Effector memory CD8-positive, alpha-beta T cell (primary cell): ENCODE measurements around the gene SH3RF2.
"Not testable (repeated sequence)": the region's sequence is repeated elsewhere in the genome, so short reads cannot be mapped to it uniquely, and the experiment has no call there.

Experiments
- ATAC-seq: fragments of 150-1000 bp; cut with Tn5 transposase; replicated peaks from 2 replicates; pipeline ENCODE4 v1.10.0; 2021; ENCODE audit warnings: mild to moderate bottlenecking, moderate library complexity
- DNase-seq, 3 experiments: peaks; one replicate each; pipeline ENCODE4 v3.0.0; 2021
- H3K27ac Mint-ChIP-seq, 2 donors: one replicate each; pipeline ENCODE4 v1.8.0; 2022; ENCODE audit warnings: mild to moderate bottlenecking in 2 of 2, mixed read lengths in 2 of 2, moderate library complexity in 2 of 2
- H3K27me3 Mint-ChIP-seq, 2 donors: one replicate each; pipeline ENCODE4 v1.8.0; 2022; ENCODE audit warnings: mixed read lengths in 2 of 2
- H3K36me3 Mint-ChIP-seq: one replicate; pipeline ENCODE4 v1.8.0; 2022; ENCODE audit warnings: mild to moderate bottlenecking, moderate library complexity, mixed read lengths; ENCODE audit not compliant: insufficient read depth
- H3K4me1 Mint-ChIP-seq, 2 donors: one replicate each; pipeline ENCODE4 v1.8.0; 2022; ENCODE audit warnings: low read depth in 2 of 2, mixed read lengths in 2 of 2
- H3K4me3 Mint-ChIP-seq, 2 donors: one replicate each; pipeline ENCODE4 v1.8.0; 2022; ENCODE audit warnings: mild to moderate bottlenecking in 2 of 2, mixed read lengths in 2 of 2, moderate library complexity in 2 of 2
- H3K9me3 Mint-ChIP-seq, 2 donors: one replicate each; pipeline ENCODE4 v1.8.0; 2022; ENCODE audit warnings: mixed read lengths in 2 of 2

SH3RF2 gene

GRCh38 chr5:145946112-145946861, 9.9 kb downstream of the SH3RF2 start:
- Mint-ChIP-seq H3K36me3 (no peaks in the 10 kb centered on the region), H3K9me3 (no peaks in the 10 kb centered on the region), H3K27ac (no peak overlapping the region), H3K4me3 (no peak overlapping the region), H3K27me3 (no peaks in the 10 kb centered on the region), H3K4me1 (peaks cover 0 to 2% of the 10 kb centered on the region in 2 donors)
- DNase-seq = no peak
- ATAC-seq = peak; percentile 83

- H3K9me3 Mint-ChIP-seq = no peaks in the 10 kb centered on the region
- H3K27me3 Mint-ChIP-seq = no peaks in the 10 kb centered on the region
- DNase-seq (no peak), ATAC-seq (peak; percentile 47)
- H3K4me3 Mint-ChIP-seq = no peak overlapping the region
- H3K27ac Mint-ChIP-seq = no peak overlapping the region
- no peaks in the 10 kb centered on the region for H3K36me3 Mint-ChIP-seq
- peaks cover 0 to 2% of the 10 kb centered on the region in 2 donors for H3K4me1 Mint-ChIP-seq
Measured at GRCh38 chr5:145947581-145947980, 11.2 kb downstream of the SH3RF2 start.

- no peak overlapping the region for H3K27ac Mint-ChIP-seq
- no peaks in the 10 kb centered on the region for H3K36me3 Mint-ChIP-seq
- H3K9me3 Mint-ChIP-seq = no peaks in the 10 kb centered on the region
- no peak overlapping the region for H3K4me3 Mint-ChIP-seq
- no peak for DNase-seq
- ATAC-seq = no peak
- peaks cover 0 to 2% of the 10 kb centered on the region in 2 donors for H3K4me1 Mint-ChIP-seq
- no peaks in the 10 kb centered on the region for H3K27me3 Mint-ChIP-seq
Measured at GRCh38 chr5:145948047-145948446, 11.7 kb downstream of the SH3RF2 start.

DNA sequence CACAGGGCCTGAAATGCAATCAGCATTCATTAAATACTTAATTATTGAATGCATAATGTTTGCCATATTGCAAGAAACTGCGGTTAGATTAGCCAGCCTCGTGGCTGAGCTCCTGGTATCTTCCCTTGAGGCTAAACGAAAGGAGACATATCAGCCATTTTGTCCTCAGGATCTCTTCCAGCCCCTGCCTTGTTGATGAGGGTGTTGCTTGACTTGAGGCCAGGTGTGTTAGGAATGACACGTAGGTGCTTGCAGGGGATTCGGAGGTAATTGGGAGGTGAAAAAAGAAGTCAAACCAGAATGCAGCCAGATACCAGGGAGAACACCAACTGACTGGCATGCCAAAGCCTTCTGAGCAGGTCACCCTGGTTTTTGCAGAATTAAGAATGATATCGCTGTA, 12.5 kb downstream of the SH3RF2 start:
- DNase-seq = no peak
- Mint-ChIP-seq H3K4me1 (peaks cover 0 to 2% of the 10 kb centered on the region in 2 donors), H3K4me3 (no peak overlapping the region), H3K27ac (no peak overlapping the region), H3K27me3 (no peaks in the 10 kb centered on the region), H3K9me3 (no peaks in the 10 kb centered on the region), H3K36me3 (no peaks in the 10 kb centered on the region)
- no peak for ATAC-seq

GRCh38 chr5:145949474-145949873, 13.1 kb downstream of the SH3RF2 start:
- Mint-ChIP-seq H3K4me1 (peaks cover 0 to 2% of the 10 kb centered on the region in 2 donors), H3K4me3 (no peak overlapping the region), H3K27me3 (peaks cover 0 to 3% of the 10 kb centered on the region in 2 donors), H3K36me3 (no peaks in the 10 kb centered on the region), H3K27ac (no peak overlapping the region), H3K9me3 (no peaks in the 10 kb centered on the region)
- DNase-seq (no peak), ATAC-seq (no peak)

- Mint-ChIP-seq H3K4me1 (no peaks in the 10 kb centered on the region), H3K9me3 (no peaks in the 10 kb centered on the region), H3K4me3 (no peak overlapping the region), H3K27me3 (peaks cover 9% of the 10 kb centered on the region in 2 donors), H3K27ac (no peak overlapping the region), H3K36me3 (no peaks in the 10 kb centered on the region)
- no peak for DNase-seq
- ATAC-seq = no peak
Measured at GRCh38 chr5:145951071-145951470, 14.7 kb downstream of the SH3RF2 start.

GRCh38 chr5:145953202-145953601, 16.8 kb downstream of the SH3RF2 start:
- Mint-ChIP-seq H3K36me3 (no peaks in the 10 kb centered on the region), H3K27ac (no peak overlapping the region), H3K9me3 (no peaks in the 10 kb centered on the region), H3K4me3 (no peak overlapping the region), H3K4me1 (no peaks in the 10 kb centered on the region), H3K27me3 (peaks cover 9% of the 10 kb centered on the region in 2 donors)
- DNase-seq (no peak), ATAC-seq (no peak)

GRCh38 chr5:145954140-145954539, 17.8 kb downstream of the SH3RF2 start:
- ATAC-seq, DNase-seq, H3K4me1 Mint-ChIP-seq, H3K27me3 Mint-ChIP-seq, H3K27ac Mint-ChIP-seq, H3K4me3 Mint-ChIP-seq, H3K36me3 Mint-ChIP-seq, H3K9me3 Mint-ChIP-seq: not testable (repeated sequence)

DNA sequence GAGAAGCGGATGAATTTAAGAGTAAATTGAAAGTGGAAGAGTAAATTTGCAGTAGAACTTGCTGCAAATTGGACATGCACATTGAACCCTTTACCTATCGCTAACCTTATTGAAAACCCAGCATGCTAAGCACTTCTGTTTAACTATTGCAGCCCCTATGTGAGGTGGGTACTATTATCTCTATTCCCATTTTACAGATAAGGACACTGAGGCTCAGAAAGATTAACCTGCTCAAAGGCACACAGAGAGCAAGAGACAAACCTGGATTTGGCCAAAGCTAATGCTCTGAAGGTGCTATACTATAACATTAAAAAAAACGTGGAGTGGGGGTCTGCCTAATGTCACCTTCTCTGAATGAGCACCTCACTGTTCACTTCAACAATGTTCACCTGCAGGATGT, 21.0 kb downstream of the SH3RF2 start:
- no peak for ATAC-seq
- Mint-ChIP-seq H3K4me3 (no peak overlapping the region), H3K36me3 (no peaks in the 10 kb centered on the region), H3K4me1 (no peaks in the 10 kb centered on the region), H3K27ac (no peak overlapping the region), H3K9me3 (no peaks in the 10 kb centered on the region), H3K27me3 (peaks cover 9% of the 10 kb centered on the region in 2 donors)
- DNase-seq = no peak

GRCh38 chr5:145958436-145958835, 22.1 kb downstream of the SH3RF2 start:
- no peak for DNase-seq
- Mint-ChIP-seq H3K4me1 (no peaks in the 10 kb centered on the region), H3K36me3 (no peaks in the 10 kb centered on the region), H3K27me3 (peaks cover 9% of the 10 kb centered on the region in 2 donors), H3K9me3 (no peaks in the 10 kb centered on the region), H3K4me3 (no peak overlapping the region), H3K27ac (no peak overlapping the region)
- no peak for ATAC-seq

DNA sequence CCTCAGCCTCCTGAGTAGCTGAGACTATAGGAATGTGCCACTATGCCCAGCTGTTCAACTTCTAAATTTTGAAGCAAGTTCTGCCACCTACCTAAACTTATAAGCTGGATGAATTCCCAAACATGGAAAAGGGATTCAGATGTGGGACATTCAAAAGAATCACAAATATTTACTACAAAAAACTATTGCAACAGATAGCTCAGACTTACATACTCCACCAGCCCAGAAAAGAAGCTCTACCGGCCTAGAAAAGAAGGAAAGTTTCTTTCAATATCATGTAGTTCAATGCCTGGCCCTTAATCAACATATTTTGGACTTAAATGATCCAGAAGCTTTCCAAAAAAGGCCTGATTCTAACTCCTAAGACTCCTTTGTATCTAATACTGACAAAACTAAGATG, 23.8 kb downstream of the SH3RF2 start:
- H3K4me3 Mint-ChIP-seq = no peak overlapping the region
- H3K27me3 Mint-ChIP-seq = peaks cover 0 to 7% of the 10 kb centered on the region in 2 donors
- no peaks in the 10 kb centered on the region for H3K36me3 Mint-ChIP-seq
- no peaks in the 10 kb centered on the region for H3K4me1 Mint-ChIP-seq
- H3K27ac Mint-ChIP-seq = no peak overlapping the region
- DNase-seq = no peak
- ATAC-seq = no peak
- no peaks in the 10 kb centered on the region for H3K9me3 Mint-ChIP-seq

- DNase-seq (no peak), ATAC-seq (no peak)
Measured at GRCh38 chr5:145960848-145961600, 24.6 kb downstream of the SH3RF2 start.

DNA sequence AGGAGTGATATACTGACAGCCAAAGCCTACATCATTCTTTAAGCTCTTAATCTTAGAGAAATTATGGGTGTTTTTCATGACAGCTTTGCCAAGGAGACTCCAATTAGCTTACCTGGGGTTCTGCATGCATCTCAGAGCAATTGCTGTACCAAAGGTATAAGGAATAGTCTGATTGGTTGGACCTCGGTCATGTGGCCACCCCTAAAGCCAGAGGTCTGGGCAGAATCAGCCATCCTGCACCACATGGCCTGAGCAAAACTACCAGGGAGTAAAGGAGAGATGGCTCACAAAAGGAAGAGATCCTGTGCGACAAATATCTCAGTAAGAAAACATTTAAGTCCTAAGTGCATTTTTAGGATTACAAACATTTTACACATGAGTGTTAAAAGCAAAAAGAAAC, 25.6 kb downstream of the SH3RF2 start:
- Mint-ChIP-seq H3K27me3 (no peaks in the 10 kb centered on the region), H3K4me3 (no peak overlapping the region), H3K36me3 (no peaks in the 10 kb centered on the region), H3K9me3 (no peaks in the 10 kb centered on the region), H3K27ac (no peak overlapping the region), H3K4me1 (no peaks in the 10 kb centered on the region)
- ATAC-seq (no peak), DNase-seq (no peak)

More at GRCh38 chr5:145960848-145961600, 24.6 kb downstream of the SH3RF2 start:
- H3K4me3 Mint-ChIP-seq = no peak overlapping the region
- H3K9me3 Mint-ChIP-seq = no peaks in the 10 kb centered on the region
- H3K27me3 Mint-ChIP-seq = no peaks in the 10 kb centered on the region
- no peaks in the 10 kb centered on the region for H3K4me1 Mint-ChIP-seq
- H3K27ac Mint-ChIP-seq = no peak overlapping the region
- H3K36me3 Mint-ChIP-seq = no peaks in the 10 kb centered on the region

DNA sequence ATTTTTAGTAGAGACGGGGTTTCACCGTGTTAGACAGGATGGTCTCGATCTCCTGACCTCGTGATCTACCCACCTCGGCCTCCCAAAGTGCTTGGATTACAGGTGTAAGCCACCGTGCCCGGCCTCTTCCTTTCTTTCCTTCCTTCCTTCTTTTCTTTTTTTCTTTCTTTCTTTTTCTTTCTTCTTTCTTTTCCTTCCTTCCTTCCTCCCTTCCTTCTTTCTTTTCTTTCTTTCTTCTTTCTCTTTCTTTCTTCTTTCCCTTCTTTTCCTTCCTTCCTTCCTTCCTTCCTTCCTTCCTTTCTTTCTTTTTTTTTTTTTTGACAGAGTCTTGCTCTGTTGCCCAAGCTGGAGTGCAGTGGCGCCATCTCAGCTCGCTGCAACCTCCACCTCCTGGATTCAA, 27.6 kb downstream of the SH3RF2 start:
- DNase-seq, H3K27me3 Mint-ChIP-seq, H3K9me3 Mint-ChIP-seq, ATAC-seq, H3K4me3 Mint-ChIP-seq, H3K4me1 Mint-ChIP-seq, H3K36me3 Mint-ChIP-seq, H3K27ac Mint-ChIP-seq: not testable (repeated sequence)
